ENCODE results near the gene FBXO30. TPM values are rescaled to one million over a fixed set of nuclear protein-coding genes. Genes with fewer than 3 reads are reported as not detected.

The FBXO30 gene
- total and polyA plus RNA-seq, 9 of the 15 experiments (the other 6 are each of a cell fraction or from before 2014, with no cell fraction given), result 3.6 to 12.8 (median 7.1) TPM

- POLR2A ChIA-PET, result interaction anchor here (1.5 kb wide), 1 partner anchor 10 kb away, joined by 6 read pairs; no protein-coding TSS in a partner anchor
- no peaks in the 10 kb centered on the region for H4K20me1 ChIP-seq (replicated peaks; ENCODE audit: control insufficient read depth, insufficient read depth, low read length)
Measured at GRCh38 chr6:145829950-145830349, 15.4 kb upstream of the FBXO30 start.

More at GRCh38 chr6:145829950-145830349, 15.4 kb upstream of the FBXO30 start:
- H3K79me2 ChIP-seq (ENCODE audit: control insufficient read depth, insufficient read depth, low read length), result no peaks in the 10 kb centered on the region
- no peaks in the 10 kb centered on the region for H3K36me3 ChIP-seq (ENCODE audit: control insufficient read depth, insufficient read depth, low read length)
- H3K9me1 ChIP-seq (ENCODE audit: control insufficient read depth, insufficient read depth, low read length), result no peaks in the 10 kb centered on the region
- H3K27ac ChIP-seq (ENCODE audit: extremely low read depth, low read depth, low read length), result no peak overlapping the region
- 0% methylated on average over 2 of the region's 2 CpGs for WGBS (ENCODE audit: insufficient coverage, low coverage, missing lambda C conversion rate)
- no peaks in the 10 kb centered on the region for H3K27me3 ChIP-seq (ENCODE audit: control insufficient read depth in 2 of 2, insufficient read depth in 2 of 2, low read length in 2 of 2)
- no peak overlapping the region for H3K4me3 ChIP-seq
- DNase-seq (ENCODE audit: extremely low read depth in 1 of 4, low spot score in 3 of 4) (no peak), ATAC-seq (no peak), FAIRE-seq (no peak)
- no TSS peak for BruUV-seq (replicated peaks)
- H3K4me2 ChIP-seq (ENCODE audit: insufficient read depth, low read length), result no peak overlapping the region
- no peaks in the 10 kb centered on the region for H3K9me3 ChIP-seq (replicated peaks; ENCODE audit: control insufficient read depth, insufficient read depth, low read depth, low read length)
- peak; percentile 34; the same call in 1 of the 2 replicates for TF ChIP-seq MAFG (tag; conservative IDR thresholded peaks at IDR 0.05)
- no peak for TF ChIP-seq ZNF324 (CRISPR knock-in tag; IDR thresholded peaks at IDR 0.05)
- TF ChIP-seq ZBTB34 (CRISPR knock-in tag; IDR thresholded peaks at IDR 0.05), result no peak
- TF ChIP-seq NR0B1 (IDR thresholded peaks at IDR 0.05; ENCODE audit: partially characterized antibody), result no peak
- no peak for TF ChIP-seq CBX3 (IDR thresholded peaks at IDR 0.05; ENCODE audit: borderline replicate concordance in 1 of 2, low read length in 2 of 2)
- TF ChIP-seq ZNF316 (IDR thresholded peaks at IDR 0.05), result peak; percentile 43; the same call in 1 of the 2 replicates
- no peak for TF ChIP-seq HBP1 (CRISPR knock-in tag; IDR thresholded peaks at IDR 0.05)
- no peak for TF ChIP-seq PURB (CRISPR knock-in tag; IDR thresholded peaks at IDR 0.05; ENCODE audit: low read depth)
- intact Hi-C loops (cut with micrococcal nuclease) (no loop called here), in situ Hi-C loops (cut with MboI) (no loop called here)
- H3K4me1 ChIP-seq (replicated peaks in 1 of 2; ENCODE audit: control insufficient read depth in 2 of 2, insufficient read depth in 2 of 2, low read length in 2 of 2), result no peaks in the 10 kb centered on the region
- no peak overlapping the region for H3K9ac ChIP-seq (ENCODE audit: insufficient read depth in 1 of 2, low read depth in 2 of 2, low read length in 2 of 2)
- H2AFZ ChIP-seq (ENCODE audit: low read depth, low read length), result no peak overlapping the region
- CTCF ChIA-PET (ENCODE audit: low intra/inter-chr PET ratio), result no interaction called here

Data from K562 (cell line).